ENCODE results near the gene TRIM24. TPM values are rescaled to one million over a fixed set of nuclear protein-coding genes. Genes with fewer than 3 reads are reported as not detected.

Gene TRIM24
- total and polyA plus RNA-seq, 10 donors, result 5.2 to 22.3 (median 15.3) TPM

DNA sequence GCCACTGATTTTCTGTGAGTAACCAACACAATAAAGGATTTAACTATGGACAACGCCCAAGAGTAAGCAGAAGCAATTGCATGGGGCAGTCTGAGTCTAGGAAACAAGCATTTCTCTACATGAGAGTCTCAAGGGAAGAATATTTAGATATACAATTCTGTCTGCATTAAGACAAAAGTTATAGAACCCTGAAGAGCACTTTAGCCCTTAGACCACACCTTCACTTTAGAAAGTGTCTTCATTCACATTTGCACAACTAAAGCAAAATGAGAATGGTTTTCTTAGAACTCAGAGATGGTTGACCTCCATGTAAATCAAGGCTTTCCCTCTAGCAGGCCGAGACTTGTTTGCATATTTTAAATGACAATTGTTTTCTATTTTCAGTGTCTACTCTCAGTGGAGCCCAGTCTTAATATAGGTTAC is 25.5 kb upstream of the TRIM24 start:
- H3K9me3 ChIP-seq, result peaks cover 0 to 38% (median 28%) of the 10 kb centered on the region in 8 donors
- WGBS, 5 donors, result 79 to 88% (median 82%) methylated on average over 2 of the region's 2 CpGs
- no peak overlapping the region for H3K27ac ChIP-seq
- intact Hi-C loops (cut with DNase I; ENCODE audit: low total_unique reads), result no loop called here
- TF ChIP-seq, protein P1, sequence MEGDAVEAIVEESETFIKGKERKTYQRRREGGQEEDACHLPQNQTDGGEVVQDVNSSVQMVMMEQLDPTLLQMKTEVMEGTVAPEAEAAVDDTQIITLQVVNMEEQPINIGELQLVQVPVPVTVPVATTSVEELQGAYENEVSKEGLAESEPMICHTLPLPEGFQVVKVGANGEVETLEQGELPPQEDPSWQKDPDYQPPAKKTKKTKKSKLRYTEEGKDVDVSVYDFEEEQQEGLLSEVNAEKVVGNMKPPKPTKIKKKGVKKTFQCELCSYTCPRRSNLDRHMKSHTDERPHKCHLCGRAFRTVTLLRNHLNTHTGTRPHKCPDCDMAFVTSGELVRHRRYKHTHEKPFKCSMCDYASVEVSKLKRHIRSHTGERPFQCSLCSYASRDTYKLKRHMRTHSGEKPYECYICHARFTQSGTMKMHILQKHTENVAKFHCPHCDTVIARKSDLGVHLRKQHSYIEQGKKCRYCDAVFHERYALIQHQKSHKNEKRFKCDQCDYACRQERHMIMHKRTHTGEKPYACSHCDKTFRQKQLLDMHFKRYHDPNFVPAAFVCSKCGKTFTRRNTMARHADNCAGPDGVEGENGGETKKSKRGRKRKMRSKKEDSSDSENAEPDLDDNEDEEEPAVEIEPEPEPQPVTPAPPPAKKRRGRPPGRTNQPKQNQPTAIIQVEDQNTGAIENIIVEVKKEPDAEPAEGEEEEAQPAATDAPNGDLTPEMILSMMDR (IDR thresholded peaks at IDR 0.05 in 8 of 11, conservative IDR thresholded peaks at IDR 0.05 in 3 of 11), result no peak
- no peak for TF ChIP-seq POLR2AphosphoS5 (IDR thresholded peaks at IDR 0.05)
- no peak for TF ChIP-seq POLR2A (IDR thresholded peaks at IDR 0.05)
- H3K4me3 ChIP-seq, result no peak overlapping the region
- H3K4me1 ChIP-seq, result no peaks in the 10 kb centered on the region
- no peak for DNase-seq
- no peaks in the 10 kb centered on the region for H3K36me3 ChIP-seq
- H3K27me3 ChIP-seq (replicated peaks in 1 of 7), result no peaks in the 10 kb centered on the region

GRCh38 chr7:138435231-138435919 is 24.7 kb upstream of the TRIM24 start:
- Histone ChIP-seq H3K27ac (no peak overlapping the region), H3K4me3 (no peak overlapping the region), H3K27me3 (replicated peaks in 1 of 7) (no peaks in the 10 kb centered on the region), H3K9me3 (peaks cover 0 to 30% (median 20%) of the 10 kb centered on the region in 8 donors), H3K4me1 (no peaks in the 10 kb centered on the region), H3K36me3 (no peaks in the 10 kb centered on the region)
- 91 to 97% (median 93%) methylated on average over 10 of the region's 10 CpGs for whole genome bisulfite sequencing, 5 donors
- TF ChIP-seq POLR2AphosphoS5 (IDR thresholded peaks at IDR 0.05), result no peak
- TF ChIP-seq POLR2A (IDR thresholded peaks at IDR 0.05), result no peak
- TF ChIP-seq, protein P1 (IDR thresholded peaks at IDR 0.05 in 8 of 11, conservative IDR thresholded peaks at IDR 0.05 in 3 of 11), result no peak
- DNase-seq, result no peak
- intact Hi-C loops (cut with DNase I; ENCODE audit: low total_unique reads), result no loop called here

DNA sequence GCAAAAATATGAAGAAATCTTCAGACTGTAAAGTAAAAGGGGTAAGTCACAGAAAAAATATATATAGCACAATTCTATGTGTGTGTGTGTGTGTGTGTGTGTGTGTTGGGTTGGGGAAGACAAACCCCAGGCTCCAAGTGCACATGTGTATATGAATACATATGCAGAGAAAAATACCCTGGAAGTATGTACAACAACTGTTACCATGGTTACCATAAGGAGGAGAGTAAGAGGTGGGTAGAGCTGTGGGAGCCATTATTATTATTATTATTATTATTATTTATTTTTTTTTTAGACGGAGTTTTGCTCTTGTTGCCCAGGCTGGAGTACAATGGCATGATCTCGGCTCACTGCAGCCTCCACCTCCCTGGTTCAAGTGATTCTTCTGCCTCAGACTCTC is 23.7 kb upstream of the TRIM24 start:
- intact Hi-C loops (cut with DNase I; ENCODE audit: low total_unique reads), result no loop called here
- no peak for DNase-seq
- Histone ChIP-seq H3K4me1 (no peaks in the 10 kb centered on the region), H3K4me3 (no peak overlapping the region), H3K27me3 (replicated peaks in 1 of 7) (no peaks in the 10 kb centered on the region), H3K9me3 (peaks cover 0 to 20% (median 10%) of the 10 kb centered on the region in 8 donors), H3K36me3 (no peaks in the 10 kb centered on the region), H3K27ac (no peak overlapping the region)
- TF ChIP-seq, protein P1 (IDR thresholded peaks at IDR 0.05 in 8 of 11, conservative IDR thresholded peaks at IDR 0.05 in 3 of 11), result no peak
- TF ChIP-seq POLR2A (IDR thresholded peaks at IDR 0.05) (no peak), POLR2AphosphoS5 (IDR thresholded peaks at IDR 0.05) (no peak)
- 81 to 91% (median 88%) methylated on average over 2 of the region's 2 CpGs for WGBS, 5 donors

DNA sequence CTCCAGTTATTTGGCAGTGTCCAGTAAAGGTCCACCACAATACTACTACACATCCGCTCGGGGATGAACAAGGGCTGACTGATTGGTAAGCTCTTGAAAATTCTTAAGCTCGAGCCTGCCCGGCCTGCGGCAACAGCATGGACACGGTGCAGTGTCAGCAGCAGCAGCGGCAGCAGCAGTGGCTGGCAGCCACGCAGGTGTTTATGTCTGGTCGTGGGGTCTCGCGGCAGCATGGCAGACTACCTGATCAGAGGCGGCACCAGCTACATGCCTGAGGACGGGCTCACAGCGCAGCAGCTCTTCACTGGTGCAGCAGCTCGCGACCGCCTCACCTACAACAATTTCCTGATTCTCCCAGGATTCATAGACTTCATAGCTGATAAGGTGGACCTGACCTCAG is 19.6 kb upstream of the TRIM24 start:
- no peak overlapping the region for H3K4me3 ChIP-seq
- no peaks in the 10 kb centered on the region for H3K36me3 ChIP-seq
- DNase-seq, result no peak
- TF ChIP-seq, protein P1 (IDR thresholded peaks at IDR 0.05 in 8 of 11, conservative IDR thresholded peaks at IDR 0.05 in 3 of 11), result no peak
- TF ChIP-seq POLR2A (IDR thresholded peaks at IDR 0.05) (no peak), POLR2AphosphoS5 (IDR thresholded peaks at IDR 0.05) (no peak)
- WGBS, 5 donors, result 89 to 97% (median 96%) methylated on average over 10 to 17 of the region's 17 CpGs
- H3K4me1 ChIP-seq, result no peaks in the 10 kb centered on the region
- no peaks in the 10 kb centered on the region for H3K27me3 ChIP-seq (replicated peaks in 1 of 7)
- intact Hi-C loops (cut with DNase I; ENCODE audit: low total_unique reads), result no loop called here
- H3K27ac ChIP-seq, result no peak overlapping the region
- H3K9me3 ChIP-seq, result peaks cover 0 to 6% (median 0%) of the 10 kb centered on the region in 8 donors

Measured in spleen (tissue), 11 donors.